Kasumi-1 (cell line): Measurements from ENCODE around the gene BMAL2.

ENCODE experiments used
- DNase-seq, 2 experiments: peaks; one replicate each; lab custom pipeline; 2025; lab: John Stamatoyannopoulos, UW

BMAL2 gene

GRCh38 chr12:27359578-27360340 lies 27.1 kb downstream of the BMAL2 start:
- DNase-seq, result no peak

GRCh38 chr12:27361372-27361771 lies 28.7 kb downstream of the BMAL2 start:
- no peak for DNase-seq

- DNase-seq, result no peak
Measured at GRCh38 chr12:27366621-27367020, 34.0 kb downstream of the BMAL2 start.

GRCh38 chr12:27367078-27367477 lies 34.4 kb downstream of the BMAL2 start:
- no peak for DNase-seq

GRCh38 chr12:27382171-27382795 lies 49.6 kb downstream of the BMAL2 start:
- no peak for DNase-seq
